B cell (primary cell): ENCODE measurements around the gene ELFN2. TPM values are rescaled to one million over a fixed set of nuclear protein-coding genes. Genes with fewer than 3 reads are reported as not detected.

ENCODE experiments used
- ATAC-seq: fragments of 200-7000 bp; cut with Tn5 transposase; one replicate; pipeline ENCODE4 v1.10.0; 2021; ENCODE audit warnings: low read depth, mild to moderate bottlenecking, moderate number of reproducible peaks, moderate library complexity
- CTCF ChIA-PET: fragments of 350-600 bp; sonication (Branson Sonifier 250); formaldehyde crosslinking; loops from one replicate; lab custom pipeline; 2021; ENCODE audit warnings: antibody characterized with exemption, inconsistent platforms; lab: Charles Lee
- POLR2A ChIA-PET: fragments of 350-600 bp; sonication (Branson Sonifier 250); formaldehyde crosslinking; loops from one replicate; lab custom pipeline; 2021; ENCODE audit warnings: antibody characterized with exemption; lab: Charles Lee
- DNase-seq: peaks from one replicate; pipeline ENCODE4 v3.0.0; 2013
- H2AFZ ChIP-seq: 2 replicates; pipeline ENCODE4 v1.6.1; 2012; ENCODE audit warnings: mild to moderate bottlenecking, low read depth, low read length; ENCODE audit not compliant: insufficient read depth, poor library complexity, severe bottlenecking
- H3K27ac ChIP-seq, 2 donors: 1 replicate in 1 of 2; 2 replicates in 1 of 2; pipeline ENCODE4 v1.5.1; 2012 to 2013; ENCODE audit warnings: low read length in 2 of 2, mild to moderate bottlenecking in 2 of 2, moderate library complexity in 1 of 2
- H3K27me3 ChIP-seq, 4 experiments: fragments of 200-600 bp in 1 of 4; sonication (generic) in 1 of 4; replicated peaks in 1 of 4; 1 replicate in 2 of 4; 2 replicates in 2 of 4; pipeline versions ENCODE4 v1.6.1 to v1.7.0; 2013 to 2016; ENCODE audit warnings: low read length in 3 of 4, mild to moderate bottlenecking in 2 of 4, mixed read lengths in 1 of 4, moderate library complexity in 1 of 4; ENCODE audit not compliant: insufficient read depth in 4 of 4, control insufficient read depth in 3 of 4; ENCODE audit errors: control extremely low read depth in 1 of 4
- H3K36me3 ChIP-seq, 2 experiments: replicated peaks in 1 of 2; 1 replicate in 1 of 2; 2 replicates in 1 of 2; pipeline versions ENCODE4 v1.6.1 to v1.7.1; 2013; ENCODE audit warnings: low read length in 1 of 2; ENCODE audit not compliant: insufficient read depth in 2 of 2, control insufficient read depth in 1 of 2; ENCODE audit errors: control extremely low read depth in 1 of 2, extremely low read depth in 1 of 2
- H3K4me1 ChIP-seq, 2 donors: fragments of 200-600 bp in 1 of 2; sonication (generic) in 1 of 2; 1 replicate in 1 of 2; 2 replicates in 1 of 2; pipeline versions ENCODE4 v1.5.1 to v1.6.1; 2013 to 2017; ENCODE audit warnings: low read length in 2 of 2; ENCODE audit not compliant: control insufficient read depth in 2 of 2, insufficient read depth in 2 of 2
- H3K4me2 ChIP-seq: replicated peaks from 2 replicates; pipeline ENCODE3; 2012; ENCODE audit warnings: mild to moderate bottlenecking, low read depth, low read length; ENCODE audit not compliant: poor library complexity, severe bottlenecking
- H3K4me3 ChIP-seq, 5 experiments: fragments of 200-600 bp in 1 of 5; sonication (generic) in 1 of 5; 1 replicate in 3 of 5; 2 replicates in 2 of 5; pipeline versions ENCODE4 v1.5.1 to v1.7.0; 2011 to 2016; ENCODE audit warnings: low read length in 4 of 5, mild to moderate bottlenecking in 4 of 5, low read depth in 2 of 5, control low read depth in 1 of 5, moderate library complexity in 1 of 5; ENCODE audit not compliant: insufficient read depth in 1 of 5; ENCODE audit errors: control extremely low read depth in 1 of 5, extremely low read depth in 1 of 5
- H3K79me2 ChIP-seq: fragments of 200-600 bp; sonication (generic); one replicate; pipeline ENCODE4 v1.6.0; 2016; ENCODE audit warnings: low read length; ENCODE audit not compliant: control insufficient read depth, insufficient read depth
- H3K9ac ChIP-seq: fragments of 200-600 bp; sonication (generic); 2 replicates; pipeline ENCODE4 v1.6.1; 2017; ENCODE audit warnings: mild to moderate bottlenecking, low read length, moderate library complexity
- H3K9me3 ChIP-seq, 3 donors: one replicate each; pipeline versions ENCODE4 v1.6.1 to v1.7.1; 2013; ENCODE audit warnings: low read length in 2 of 3; ENCODE audit not compliant: control insufficient read depth in 2 of 3, insufficient read depth in 1 of 3; ENCODE audit errors: control extremely low read depth in 1 of 3
- H4K20me1 ChIP-seq: 2 replicates; pipeline ENCODE4 v1.6.0; 2012; ENCODE audit warnings: mild to moderate bottlenecking, low read length; ENCODE audit not compliant: insufficient read depth, control insufficient read depth, poor library complexity, severe bottlenecking
- H3K27ac Mint-ChIP-seq: one replicate; pipeline ENCODE4 v1.8.0; 2021; ENCODE audit warnings: mixed read lengths
- H3K27me3 Mint-ChIP-seq: one replicate; pipeline ENCODE4 v1.8.0; 2021; ENCODE audit warnings: mixed read lengths
- H3K4me1 Mint-ChIP-seq: one replicate; pipeline ENCODE4 v1.8.0; 2021; ENCODE audit warnings: mixed read lengths
- H3K4me3 Mint-ChIP-seq: one replicate; pipeline ENCODE4 v1.8.0; 2021; ENCODE audit warnings: mixed read lengths
- H3K9me3 Mint-ChIP-seq: one replicate; pipeline ENCODE4 v1.8.0; 2022; ENCODE audit warnings: mixed read lengths; ENCODE audit not compliant: insufficient read depth
- EZH2 ChIP-seq: IDR thresholded peaks from 2 replicates; pipeline ENCODE4 v1.6.1; 2012; ENCODE audit warnings: borderline replicate concordance, low read depth, mild to moderate bottlenecking, moderate library complexity, low read length; ENCODE audit not compliant: insufficient read depth, poor library complexity, severe bottlenecking
- WGBS: methylation state at CpG from one replicate; pipeline ENCODE4 v1.1.5; 2013; ENCODE audit warnings: missing lambda C conversion rate; ENCODE audit not compliant: insufficient coverage; 5-methylcytosine and 5-hydroxymethylcytosine counted together
- intact Hi-C: fragments of 100-400 bp; cut with micrococcal nuclease; formaldehyde crosslinking; loops from one replicate; pipeline ENCODE4 v1.10.0; 2022
- polyA plus RNA-seq: library from polyadenylated mRNA; depleted of rRNA; stranded (reverse); fragments of >200 nt; gene quantifications from 2 replicates; pipeline ENCODE4 v1.2.3, GENCODE V29; 2012
- total RNA-seq, 2 donors: library from RNA; stranded (reverse); fragments of 120-200 nt in 1 of 2; gene quantifications; 1 replicate in 1 of 2; 2 replicates in 1 of 2; pipeline versions ENCODE4 v1.2.3 to v1.2.4, GENCODE V29; 2013 to 2022
- TF ChIP-seq, protein P1 (sequence below): fragments of 200-600 bp; IDR thresholded peaks from one replicate; pipeline ENCODE4 v1.8.0; 2022; ENCODE audit warnings: antibody characterized with exemption, mild to moderate bottlenecking

ELFN2 gene
- total and polyA plus RNA-seq, 2 donors (not counting 1 experiment from before 2014, with no cell fraction given), result 0.07 to 0.12 TPM

DNA sequence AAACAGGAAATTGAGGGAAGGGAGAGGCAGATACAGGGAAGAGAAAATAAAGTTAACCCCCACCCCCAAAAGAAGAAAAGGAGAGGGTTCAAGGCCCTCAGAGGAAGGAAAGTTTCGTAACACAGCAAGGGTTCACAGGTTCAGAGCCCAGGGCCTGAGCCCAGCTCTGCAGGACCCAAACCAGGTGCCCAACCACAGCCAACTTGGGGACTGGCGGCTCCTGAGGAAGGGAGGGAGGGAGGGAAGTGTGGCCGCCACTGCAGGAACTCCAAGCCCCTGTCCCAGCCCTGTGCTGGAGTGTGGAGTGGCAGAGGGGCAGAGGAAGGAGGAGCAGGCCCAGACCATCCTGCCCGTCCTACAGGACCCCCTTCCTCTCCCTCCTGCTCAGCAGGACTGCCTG, 59.2 kb downstream of the ELFN2 start:
- no peak overlapping the region for H3K27ac Mint-ChIP-seq
- H3K27ac ChIP-seq, result no peak overlapping the region
- H3K79me2 ChIP-seq, result no peaks in the 10 kb centered on the region
- no peaks in the 10 kb centered on the region for H3K27me3 Mint-ChIP-seq
- H3K4me1 ChIP-seq, result peaks cover 46 to 78% of the 10 kb centered on the region in 2 donors
- CTCF ChIA-PET, result no interaction called here
- H3K36me3 ChIP-seq, result no peaks in the 10 kb centered on the region
- no peaks in the 10 kb centered on the region for H3K9me3 Mint-ChIP-seq
- no peak for ATAC-seq
- no peaks in the 10 kb centered on the region for H4K20me1 ChIP-seq
- DNase-seq, result no peak
- H3K4me1 Mint-ChIP-seq, result peaks cover 65% of the 10 kb centered on the region
- no peak overlapping the region for H3K4me3 ChIP-seq
- POLR2A ChIA-PET, result no interaction called here
- no peak overlapping the region for H3K4me3 Mint-ChIP-seq
- no peaks in the 10 kb centered on the region for H3K9me3 ChIP-seq
- H2AFZ ChIP-seq, result no peak overlapping the region
- intact Hi-C loops, result no loop called here
- TF ChIP-seq, protein P1, sequence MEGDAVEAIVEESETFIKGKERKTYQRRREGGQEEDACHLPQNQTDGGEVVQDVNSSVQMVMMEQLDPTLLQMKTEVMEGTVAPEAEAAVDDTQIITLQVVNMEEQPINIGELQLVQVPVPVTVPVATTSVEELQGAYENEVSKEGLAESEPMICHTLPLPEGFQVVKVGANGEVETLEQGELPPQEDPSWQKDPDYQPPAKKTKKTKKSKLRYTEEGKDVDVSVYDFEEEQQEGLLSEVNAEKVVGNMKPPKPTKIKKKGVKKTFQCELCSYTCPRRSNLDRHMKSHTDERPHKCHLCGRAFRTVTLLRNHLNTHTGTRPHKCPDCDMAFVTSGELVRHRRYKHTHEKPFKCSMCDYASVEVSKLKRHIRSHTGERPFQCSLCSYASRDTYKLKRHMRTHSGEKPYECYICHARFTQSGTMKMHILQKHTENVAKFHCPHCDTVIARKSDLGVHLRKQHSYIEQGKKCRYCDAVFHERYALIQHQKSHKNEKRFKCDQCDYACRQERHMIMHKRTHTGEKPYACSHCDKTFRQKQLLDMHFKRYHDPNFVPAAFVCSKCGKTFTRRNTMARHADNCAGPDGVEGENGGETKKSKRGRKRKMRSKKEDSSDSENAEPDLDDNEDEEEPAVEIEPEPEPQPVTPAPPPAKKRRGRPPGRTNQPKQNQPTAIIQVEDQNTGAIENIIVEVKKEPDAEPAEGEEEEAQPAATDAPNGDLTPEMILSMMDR, result no peak
- no peak for TF ChIP-seq EZH2
- no peak overlapping the region for H3K9ac ChIP-seq
- no peak overlapping the region for H3K4me2 ChIP-seq
- whole genome bisulfite sequencing, result 72% methylated on average over 3 of the region's 4 CpGs
- peaks cover 0 to 6% (median 0%) of the 10 kb centered on the region in 4 experiments for H3K27me3 ChIP-seq

DNA sequence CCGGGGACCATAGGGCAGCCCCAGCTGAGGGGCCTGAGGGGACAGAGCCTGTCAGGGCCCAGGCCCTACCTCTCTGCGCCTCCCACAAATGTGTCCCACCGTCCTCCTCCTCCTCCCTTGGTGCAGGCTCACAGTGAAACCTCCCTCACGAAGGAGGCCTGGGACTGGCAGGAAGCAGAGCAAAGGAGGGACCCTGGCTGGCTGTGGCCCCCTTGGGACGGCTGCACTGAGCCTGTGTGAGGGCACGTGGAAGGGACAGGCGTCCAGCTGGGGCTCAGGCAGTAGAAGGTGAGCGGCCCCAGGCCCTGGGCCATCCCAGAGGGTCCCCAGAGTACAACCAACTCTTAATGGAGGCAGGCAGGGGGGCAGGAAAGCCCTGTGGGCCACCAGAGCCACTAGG, 60.7 kb downstream of the ELFN2 start:
- ChIA-PET POLR2A (no interaction called here), CTCF (interaction anchor here (1.1 kb wide), 1 partner anchor 8 kb away, joined by 3 read pairs; no protein-coding TSS in a partner anchor)
- Mint-ChIP-seq H3K27me3 (no peaks in the 10 kb centered on the region), H3K9me3 (no peaks in the 10 kb centered on the region), H3K27ac (peak overlapping the region; percentile 84), H3K4me1 (peaks cover 64% of the 10 kb centered on the region), H3K4me3 (peak overlapping the region; percentile 34)
- no peak for ATAC-seq
- 77% methylated on average over 8 of the region's 8 CpGs for WGBS
- H3K79me2 ChIP-seq, result no peaks in the 10 kb centered on the region
- H3K27me3 ChIP-seq, result no peaks in the 10 kb centered on the region
- peak overlapping the region; percentile 20 for H3K9ac ChIP-seq
- intact Hi-C loops, result no loop called here
- no peak for DNase-seq
- peak overlapping the region; percentile 35 for H2AFZ ChIP-seq
- TF ChIP-seq EZH2, result no peak
- TF ChIP-seq, protein P1, result no peak
- no peaks in the 10 kb centered on the region for H3K9me3 ChIP-seq
- H3K4me3 ChIP-seq, result no peak overlapping the region
- H3K4me1 ChIP-seq, result peaks cover 42 to 69% of the 10 kb centered on the region in 2 donors
- H3K4me2 ChIP-seq, result peak overlapping the region; percentile 55
- no peaks in the 10 kb centered on the region for H3K36me3 ChIP-seq
- H4K20me1 ChIP-seq, result no peaks in the 10 kb centered on the region
- peak overlapping the region; percentile 39 to 58 for H3K27ac ChIP-seq
